ENCODE data around the gene CARMIL3. TPM values are rescaled to one million over a fixed set of nuclear protein-coding genes. Genes with fewer than 3 reads are reported as not detected.
"Not testable (repeated sequence)": the region's sequence is repeated elsewhere in the genome, so short reads cannot be mapped to it uniquely, and the experiment has no call there.

CARMIL3 gene
- total RNA-seq, 4 donors from 2014 or later, result 0.42 to 0.60 (median 0.44) TPM; not detected in 1

GRCh38 chr14:24038686-24039085 lies 13.1 kb upstream of the CARMIL3 start:
- H3K9me3 ChIP-seq, result no peaks in the 10 kb centered on the region
- H3K4me3 ChIP-seq, result no peak overlapping the region
- 84 to 87% methylated on average over 2 of the region's 2 CpGs for WGBS, 2 donors
- peaks cover 0 to 28% (median 4%) of the 10 kb centered on the region in 4 donors for H3K4me1 ChIP-seq
- no peak overlapping the region for H3K27ac ChIP-seq
- no peak for TF ChIP-seq POLR2A (IDR thresholded peaks at IDR 0.05)
- TF ChIP-seq EP300 (IDR thresholded peaks at IDR 0.05), result no peak
- TF ChIP-seq, protein P1, sequence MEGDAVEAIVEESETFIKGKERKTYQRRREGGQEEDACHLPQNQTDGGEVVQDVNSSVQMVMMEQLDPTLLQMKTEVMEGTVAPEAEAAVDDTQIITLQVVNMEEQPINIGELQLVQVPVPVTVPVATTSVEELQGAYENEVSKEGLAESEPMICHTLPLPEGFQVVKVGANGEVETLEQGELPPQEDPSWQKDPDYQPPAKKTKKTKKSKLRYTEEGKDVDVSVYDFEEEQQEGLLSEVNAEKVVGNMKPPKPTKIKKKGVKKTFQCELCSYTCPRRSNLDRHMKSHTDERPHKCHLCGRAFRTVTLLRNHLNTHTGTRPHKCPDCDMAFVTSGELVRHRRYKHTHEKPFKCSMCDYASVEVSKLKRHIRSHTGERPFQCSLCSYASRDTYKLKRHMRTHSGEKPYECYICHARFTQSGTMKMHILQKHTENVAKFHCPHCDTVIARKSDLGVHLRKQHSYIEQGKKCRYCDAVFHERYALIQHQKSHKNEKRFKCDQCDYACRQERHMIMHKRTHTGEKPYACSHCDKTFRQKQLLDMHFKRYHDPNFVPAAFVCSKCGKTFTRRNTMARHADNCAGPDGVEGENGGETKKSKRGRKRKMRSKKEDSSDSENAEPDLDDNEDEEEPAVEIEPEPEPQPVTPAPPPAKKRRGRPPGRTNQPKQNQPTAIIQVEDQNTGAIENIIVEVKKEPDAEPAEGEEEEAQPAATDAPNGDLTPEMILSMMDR (IDR thresholded peaks at IDR 0.05), result no peak
- H3K27me3 ChIP-seq, result no peaks in the 10 kb centered on the region
- H3K36me3 ChIP-seq, result no peaks in the 10 kb centered on the region
- DNase-seq (ENCODE audit: low spot score in 2 of 2), result no peak

GRCh38 chr14:24040692-24041091 lies 11.1 kb upstream of the CARMIL3 start:
- H3K4me3 ChIP-seq, result no peak overlapping the region
- H3K27ac ChIP-seq, result no peak overlapping the region
- H3K36me3 ChIP-seq, result no peaks in the 10 kb centered on the region
- H3K9me3 ChIP-seq, result no peaks in the 10 kb centered on the region
- H3K4me1 ChIP-seq, result peaks cover 0 to 12% (median 4%) of the 10 kb centered on the region in 4 donors
- no peak for TF ChIP-seq POLR2A (IDR thresholded peaks at IDR 0.05)
- TF ChIP-seq EP300 (IDR thresholded peaks at IDR 0.05), result no peak
- TF ChIP-seq, protein P1 (IDR thresholded peaks at IDR 0.05), result no peak
- WGBS, 2 donors, result 51 to 57% methylated on average over 2 of the region's 2 CpGs
- no peak for DNase-seq (ENCODE audit: low spot score in 2 of 2)
- no peaks in the 10 kb centered on the region for H3K27me3 ChIP-seq

DNA sequence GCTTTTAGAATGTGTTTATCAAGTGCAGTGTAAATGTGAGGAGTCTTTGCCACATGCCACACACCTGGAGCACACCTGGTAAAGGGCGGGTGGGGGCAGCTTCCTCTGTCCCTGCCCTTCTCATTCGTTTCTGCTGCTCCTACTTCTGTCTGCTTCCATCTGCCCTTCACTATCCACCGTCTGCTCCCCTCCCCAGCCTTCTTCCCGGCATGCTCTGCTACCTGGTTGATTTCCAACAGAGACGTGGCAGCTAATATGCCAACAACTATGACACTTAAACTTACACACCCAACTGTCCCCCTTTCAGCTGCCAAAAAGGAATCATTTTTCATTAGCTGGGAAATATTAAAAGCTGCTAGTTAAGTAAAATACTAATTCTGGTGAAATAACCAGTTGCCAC lies 9.1 kb upstream of the CARMIL3 start:
- TF ChIP-seq POLR2A (IDR thresholded peaks at IDR 0.05) (no peak), EP300 (IDR thresholded peaks at IDR 0.05) (no peak)
- TF ChIP-seq, protein P1 (IDR thresholded peaks at IDR 0.05), result no peak
- H3K36me3 ChIP-seq, result no peaks in the 10 kb centered on the region
- H3K9me3 ChIP-seq, result no peaks in the 10 kb centered on the region
- no peaks in the 10 kb centered on the region for H3K4me1 ChIP-seq
- no peak overlapping the region for H3K27ac ChIP-seq
- 45 to 62% methylated on average over 5 of the region's 5 CpGs for WGBS, 2 donors
- H3K4me3 ChIP-seq, result no peak overlapping the region
- no peak for DNase-seq (ENCODE audit: low spot score in 2 of 2)
- no peaks in the 10 kb centered on the region for H3K27me3 ChIP-seq

GRCh38 chr14:24049002-24049401 lies 2.8 kb upstream of the CARMIL3 start:
- WGBS, 2 donors, result 69 to 87% methylated on average over 2 of the region's 2 CpGs
- not testable (repeated sequence) for DNase-seq (ENCODE audit: low spot score in 2 of 2); H3K9me3 ChIP-seq; H3K27ac ChIP-seq; H3K4me3 ChIP-seq; H3K27me3 ChIP-seq; H3K36me3 ChIP-seq
- H3K4me1 ChIP-seq, result peaks cover 0 to 15% (median 12%) of the 10 kb centered on the region in 4 donors

GRCh38 chr14:24050753-24051152 lies 1.1 kb upstream of the CARMIL3 start:
- peaks cover 0 to 15% (median 12%) of the 10 kb centered on the region in 4 donors for H3K4me1 ChIP-seq
- DNase-seq (ENCODE audit: low spot score in 2 of 2); H3K36me3 ChIP-seq; H3K4me3 ChIP-seq; H3K9me3 ChIP-seq; H3K27ac ChIP-seq; H3K27me3 ChIP-seq: not testable (repeated sequence)
- 66 to 75% methylated on average over 8 of the region's 8 CpGs for WGBS, 2 donors

GRCh38 chr14:24051176-24051788 lies 527 bp upstream of the CARMIL3 start:
- Histone ChIP-seq H3K4me3 (peak overlapping the region; percentile 43 to 75 (median 67)), H3K4me1 (peaks cover 0 to 15% (median 12%) of the 10 kb centered on the region in 4 donors), H3K27me3 (no peaks in the 10 kb centered on the region), H3K36me3 (no peaks in the 10 kb centered on the region), H3K9me3 (no peaks in the 10 kb centered on the region), H3K27ac (peak overlapping the region in 3 of 4 donors; percentile 51 to 71 (median 63))
- 24 to 29% methylated on average over 9 to 20 of the region's 20 CpGs for WGBS, 2 donors
- TF ChIP-seq EP300 (IDR thresholded peaks at IDR 0.05) (no peak), POLR2A (IDR thresholded peaks at IDR 0.05) (no peak)
- TF ChIP-seq, protein P1 (IDR thresholded peaks at IDR 0.05), result no peak
- DNase-seq (ENCODE audit: low spot score in 2 of 2), result no peak
